GM19193 (cell line): ENCODE results near the gene EPB41L4B.

Experiments
- POLR2A ChIP-seq: IDR thresholded peaks from 4 replicates; pipeline ENCODE4 v1.6.1; 2011; ENCODE audit not compliant: insufficient read depth, insufficient read length; ENCODE audit errors: extremely low read depth

Gene EPB41L4B

DNA sequence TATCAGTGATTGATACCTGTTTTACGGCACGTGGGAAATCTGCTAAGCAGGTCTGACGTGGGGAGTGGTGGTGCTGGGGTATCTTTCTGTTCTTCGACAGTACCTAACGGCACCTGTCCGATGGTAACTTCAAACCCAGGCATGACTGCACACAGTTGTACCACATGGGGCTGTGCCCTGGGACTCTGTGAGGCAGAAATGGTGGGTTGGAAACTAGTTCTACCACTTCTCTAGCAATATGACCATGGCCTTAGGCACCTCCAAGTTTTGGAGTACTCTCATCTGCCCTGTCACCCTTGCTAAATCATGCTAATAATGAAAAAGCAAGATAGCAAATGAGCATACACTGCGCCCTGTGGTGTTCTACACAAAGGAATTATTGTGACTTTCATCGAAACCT is 30.9 kb downstream of the EPB41L4B start:
- no peak for TF ChIP-seq POLR2A

DNA sequence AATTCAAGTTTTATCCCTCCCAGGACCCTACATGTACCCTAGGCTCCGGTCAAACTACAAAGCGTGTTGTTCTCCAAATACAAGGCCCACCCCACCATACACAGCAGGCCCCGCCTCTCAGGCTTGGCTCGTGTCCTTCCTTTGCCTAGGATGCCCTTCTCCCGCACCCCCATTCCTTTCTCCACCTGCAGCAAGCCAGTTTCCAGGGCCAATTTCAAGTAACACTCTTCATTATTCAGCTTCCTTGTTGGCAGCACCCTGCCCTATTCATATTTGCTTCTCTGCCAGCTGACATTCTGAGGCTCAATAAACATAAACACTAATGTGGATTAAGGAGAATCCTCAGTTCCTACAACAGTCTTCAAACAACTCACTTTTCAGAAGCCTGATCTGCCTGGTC is 31.7 kb downstream of the EPB41L4B start:
- TF ChIP-seq POLR2A, result no peak

DNA sequence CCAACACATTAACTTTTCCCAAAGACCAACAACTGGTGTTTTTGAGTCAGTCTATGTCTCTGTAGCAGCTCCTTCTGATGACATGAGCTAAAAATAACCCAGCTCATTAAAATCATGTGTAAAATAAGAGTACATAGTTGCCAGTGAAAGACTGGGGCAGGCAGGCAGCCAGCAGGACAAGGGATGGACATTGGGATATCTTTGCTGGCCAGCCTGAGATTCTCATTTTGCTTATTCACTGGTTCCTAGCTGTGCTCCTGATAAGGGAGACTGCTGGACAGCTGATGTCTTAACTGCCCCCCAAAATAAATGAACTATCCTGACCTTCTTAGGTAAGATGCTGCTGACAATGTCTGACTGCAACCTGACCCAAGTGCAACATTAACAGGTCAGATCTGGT is 33.9 kb downstream of the EPB41L4B start:
- no peak for TF ChIP-seq POLR2A

DNA sequence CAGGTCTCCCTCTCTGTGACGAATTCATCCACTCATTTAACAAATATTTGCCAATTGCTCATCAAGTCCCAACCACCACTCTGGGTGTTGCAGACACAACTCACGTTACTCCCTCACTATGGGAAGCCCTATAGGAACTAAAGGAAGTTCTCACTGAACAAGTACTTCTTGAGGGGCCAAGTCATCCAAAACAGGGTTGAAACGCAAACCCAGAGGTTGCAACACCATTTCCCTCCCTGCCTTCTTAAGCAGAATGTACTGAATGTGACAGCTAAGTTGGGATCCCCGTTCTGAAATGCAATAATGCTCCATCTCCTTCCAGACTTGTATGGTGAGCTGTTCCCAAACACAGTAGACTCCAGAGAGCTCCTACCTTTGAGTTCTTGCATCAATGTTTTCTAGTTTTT is 34.3 kb downstream of the EPB41L4B start:
- no peak for TF ChIP-seq POLR2A

DNA sequence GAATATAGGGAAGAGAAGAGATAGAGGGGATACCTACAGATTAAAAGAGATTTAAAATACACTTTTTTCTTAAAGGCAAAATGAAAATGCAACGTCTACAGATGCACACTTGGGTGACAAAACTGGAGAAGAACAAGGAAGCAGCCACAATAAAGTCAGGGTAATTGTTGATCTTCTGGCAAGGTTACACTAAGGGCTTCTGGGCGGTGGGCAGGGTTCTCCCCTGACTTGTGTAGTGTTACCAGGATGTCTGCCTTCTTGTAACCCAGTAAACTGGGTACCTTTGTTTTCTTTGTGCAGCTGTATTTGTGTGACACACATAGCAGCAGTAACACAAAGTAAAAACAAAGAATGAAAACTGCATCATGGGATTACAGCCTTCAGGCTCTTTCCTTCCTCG is 37.8 kb downstream of the EPB41L4B start:
- TF ChIP-seq POLR2A, result no peak

DNA sequence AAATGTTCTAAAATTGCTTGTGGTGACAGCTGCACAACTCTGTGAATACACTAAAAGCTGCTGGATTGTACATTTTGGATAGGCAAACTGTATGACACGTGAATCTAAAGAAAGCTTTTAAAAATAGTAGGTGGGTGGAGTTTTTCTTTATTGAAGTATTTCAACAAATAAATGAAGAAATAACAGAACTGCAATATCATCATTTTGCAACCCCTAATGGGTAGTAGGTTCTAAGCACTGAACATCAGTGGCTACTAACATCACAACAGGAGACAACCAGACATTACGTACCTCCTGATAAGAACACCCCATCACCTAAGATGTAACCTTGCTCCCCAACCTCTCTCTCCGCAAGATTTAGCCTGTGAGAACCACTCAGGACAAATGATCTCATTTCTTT is 38.6 kb downstream of the EPB41L4B start:
- TF ChIP-seq POLR2A, result no peak

DNA sequence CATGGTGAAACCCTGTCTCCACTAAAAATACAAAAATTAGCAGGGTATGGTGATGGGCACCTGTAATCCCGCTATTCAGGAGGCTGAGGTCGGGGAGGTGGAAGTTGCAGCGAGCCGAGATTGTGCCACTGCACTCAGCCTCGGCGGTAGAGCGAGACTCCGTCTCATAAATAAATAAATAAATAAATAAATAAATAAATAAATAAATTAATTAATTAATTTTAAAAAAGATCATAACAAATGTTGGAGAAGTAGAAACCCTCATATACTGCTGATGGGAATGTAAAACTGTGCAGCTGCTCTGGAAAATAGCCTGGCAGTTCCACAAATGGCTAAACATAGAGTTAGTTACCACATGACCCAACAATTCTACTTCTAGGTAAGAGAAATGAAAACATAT is 39.3 kb downstream of the EPB41L4B start:
- no peak for TF ChIP-seq POLR2A

DNA sequence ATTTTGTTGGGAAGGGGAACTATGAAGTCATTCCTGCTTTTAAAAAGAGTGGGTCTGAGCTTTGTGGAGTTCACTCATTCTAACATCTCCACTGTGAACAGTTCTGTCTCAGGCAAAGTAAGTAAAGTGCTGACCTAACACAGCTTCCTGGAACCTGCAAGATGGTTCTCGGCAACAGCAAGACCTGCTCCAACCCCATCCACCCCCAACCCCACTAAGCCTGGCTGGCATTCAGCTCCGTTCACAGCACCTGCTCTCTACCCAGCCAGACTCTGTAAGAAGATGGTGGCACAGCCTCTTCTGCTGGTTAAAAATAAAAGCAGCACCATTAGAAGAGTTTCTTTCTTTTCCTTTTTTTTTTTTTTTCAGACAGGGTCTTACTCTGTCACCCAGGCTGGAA is 42.0 kb downstream of the EPB41L4B start:
- TF ChIP-seq POLR2A, result no peak

DNA sequence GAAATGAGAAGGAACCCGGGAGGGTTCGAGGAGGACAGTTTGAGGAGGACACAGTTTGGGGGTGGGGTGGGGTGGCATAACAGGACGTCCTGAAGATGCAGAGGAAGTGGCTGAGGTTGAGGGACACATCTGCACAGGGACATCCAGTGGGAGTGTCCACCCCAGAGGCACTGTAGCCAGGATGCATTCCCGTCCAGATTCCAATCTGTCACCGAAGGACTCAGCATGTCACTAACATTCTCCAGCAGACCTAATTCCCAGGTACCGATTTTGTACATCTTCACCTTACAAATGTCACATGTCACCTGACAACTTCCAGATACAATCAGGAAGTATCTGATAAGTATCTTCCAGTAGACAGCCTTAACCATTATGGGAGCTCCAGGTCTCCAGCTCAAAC is 42.6 kb downstream of the EPB41L4B start:
- no peak for TF ChIP-seq POLR2A

DNA sequence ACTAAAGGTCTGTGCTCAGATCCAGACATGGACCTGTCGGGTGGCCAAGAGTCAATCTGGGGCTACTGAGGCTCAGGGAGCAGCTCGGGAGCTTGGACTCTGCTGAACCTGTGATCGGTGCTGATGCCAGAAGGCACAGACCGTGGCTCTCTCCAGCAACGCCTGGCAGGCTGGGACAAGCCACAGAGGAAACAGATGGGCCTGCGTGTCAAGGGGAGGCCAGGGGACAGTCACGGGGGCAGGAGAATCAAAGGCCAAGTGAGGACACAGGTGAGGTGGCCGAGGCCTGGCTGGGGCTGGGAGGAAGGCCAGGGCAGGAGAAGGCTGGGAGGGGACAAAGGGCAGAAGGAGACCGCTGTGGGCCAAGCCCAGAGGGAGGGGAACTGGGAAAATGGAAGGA is 43.4 kb downstream of the EPB41L4B start:
- TF ChIP-seq POLR2A, result no peak

DNA sequence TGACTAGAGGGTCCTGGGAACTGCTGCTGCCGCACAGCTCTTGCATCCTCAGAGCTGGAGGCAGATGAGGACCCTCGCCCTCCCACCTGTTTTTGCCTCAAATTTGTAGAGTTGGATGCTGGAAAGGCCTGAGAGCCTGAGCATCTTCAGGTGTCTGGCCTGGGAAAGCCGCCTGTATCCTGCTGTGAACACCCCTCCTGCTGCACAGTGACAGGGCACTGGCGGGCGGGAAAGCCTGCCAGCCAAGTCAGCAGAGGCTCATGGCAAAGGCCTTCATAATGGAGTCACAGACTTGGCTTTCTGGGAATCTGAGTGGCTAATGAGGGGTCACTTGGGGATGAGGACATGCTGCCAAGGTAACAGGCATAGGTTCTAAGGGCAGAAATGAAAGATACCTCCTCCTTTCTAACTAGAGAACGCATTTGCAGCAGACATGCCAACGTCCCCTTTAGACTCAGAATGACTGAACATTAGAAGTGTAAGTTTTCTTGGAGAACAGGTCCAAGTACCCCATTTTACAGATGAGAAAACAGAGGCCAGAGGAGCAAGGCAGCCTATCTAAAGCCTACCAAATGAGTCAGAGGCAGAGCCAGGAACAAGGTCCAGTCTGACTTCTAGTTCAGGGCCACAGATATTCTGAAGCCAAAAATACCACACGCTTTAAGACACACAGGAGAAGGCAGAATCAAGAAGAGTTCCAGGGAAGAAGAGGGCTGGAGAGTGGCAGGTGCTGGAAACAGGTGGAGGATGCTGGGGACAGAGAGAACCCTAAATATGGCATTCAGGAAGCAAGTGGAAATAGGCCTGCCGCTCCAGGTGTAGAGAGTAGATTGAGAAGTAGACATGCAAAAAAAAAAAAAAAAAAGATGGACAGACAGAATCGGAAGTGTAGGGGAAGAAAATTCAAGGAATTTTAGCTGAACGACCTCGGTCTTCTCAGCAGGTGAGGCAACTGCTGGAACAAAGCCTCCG is 44.1 kb downstream of the EPB41L4B start:
- TF ChIP-seq POLR2A, result no peak

DNA sequence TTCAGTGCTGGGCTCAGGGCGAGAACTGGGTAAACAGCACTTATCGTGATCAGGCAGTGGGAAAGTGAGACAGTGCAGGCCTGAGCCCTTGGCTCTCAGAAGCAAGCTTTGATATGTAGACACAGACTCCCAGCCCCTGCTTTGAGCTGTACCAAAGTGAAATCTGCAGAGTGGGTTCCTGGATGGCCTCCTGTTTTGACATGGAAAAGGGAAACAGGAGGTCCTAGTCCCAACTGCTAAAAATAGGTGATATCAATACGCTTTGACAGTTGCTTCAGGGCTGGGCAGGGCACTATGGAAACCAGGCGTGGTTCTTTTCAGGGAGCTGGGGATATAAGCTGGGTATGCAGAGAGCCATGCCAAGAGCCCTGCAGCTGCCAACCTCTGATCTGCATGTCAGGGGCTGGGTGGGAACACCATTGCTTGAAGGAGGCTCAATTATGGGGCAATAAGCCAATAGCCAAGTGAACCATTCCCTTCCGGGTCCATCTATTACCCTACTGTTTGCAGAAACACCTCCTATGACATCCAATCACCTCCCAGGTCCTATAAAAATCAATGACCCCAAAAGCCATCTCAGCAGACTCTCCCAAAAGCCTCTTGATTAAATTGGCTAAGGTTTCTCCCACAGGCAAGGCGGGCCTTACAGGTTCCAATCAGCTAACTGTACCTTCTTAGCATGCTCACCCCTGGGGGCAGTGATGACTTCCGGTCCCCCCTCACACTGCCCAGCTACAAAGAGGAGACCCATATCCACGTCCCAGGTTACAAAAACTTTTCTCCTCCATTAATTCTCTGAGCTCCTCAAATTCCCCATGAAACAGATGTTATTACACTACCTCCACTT is 45.8 kb downstream of the EPB41L4B start:
- TF ChIP-seq POLR2A, result no peak

DNA sequence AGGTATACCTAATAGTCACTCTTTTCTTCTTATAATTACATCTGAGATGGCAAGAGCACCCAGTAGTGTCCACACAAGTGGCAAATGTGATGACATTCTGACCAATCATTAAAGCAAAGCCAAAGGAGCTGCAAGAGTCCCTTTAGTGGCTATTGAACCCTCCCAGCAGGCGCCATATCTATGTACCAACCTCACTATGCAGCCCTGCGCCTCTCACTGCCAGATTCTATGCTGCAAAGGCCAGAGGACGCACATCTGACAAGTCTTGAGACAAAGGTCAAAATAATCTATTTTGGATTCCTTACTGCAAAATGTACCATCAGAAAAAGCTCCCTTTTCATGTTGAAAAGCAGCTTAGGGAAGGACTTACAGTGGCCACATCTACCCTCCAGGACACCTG is 47.0 kb downstream of the EPB41L4B start:
- TF ChIP-seq POLR2A, result no peak

DNA sequence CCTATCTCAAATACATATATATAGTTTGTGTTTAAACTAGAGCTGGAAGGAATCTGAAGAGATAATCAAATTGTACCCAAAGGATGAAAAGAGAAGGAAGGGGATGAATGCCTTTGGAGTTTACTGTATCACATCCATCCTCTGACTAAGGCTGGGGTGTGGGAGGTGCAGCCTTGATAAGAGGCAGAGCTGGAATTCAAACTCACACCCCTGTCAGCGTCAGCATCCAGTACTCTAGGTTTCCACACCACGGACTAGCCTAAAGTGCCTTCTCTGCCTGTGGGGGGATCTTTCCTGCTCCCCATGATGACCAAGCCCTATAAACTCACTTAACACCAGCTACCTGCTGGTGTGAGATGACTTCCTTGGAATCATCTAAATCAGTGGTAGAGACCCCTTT is 48.1 kb downstream of the EPB41L4B start:
- TF ChIP-seq POLR2A, result no peak

DNA sequence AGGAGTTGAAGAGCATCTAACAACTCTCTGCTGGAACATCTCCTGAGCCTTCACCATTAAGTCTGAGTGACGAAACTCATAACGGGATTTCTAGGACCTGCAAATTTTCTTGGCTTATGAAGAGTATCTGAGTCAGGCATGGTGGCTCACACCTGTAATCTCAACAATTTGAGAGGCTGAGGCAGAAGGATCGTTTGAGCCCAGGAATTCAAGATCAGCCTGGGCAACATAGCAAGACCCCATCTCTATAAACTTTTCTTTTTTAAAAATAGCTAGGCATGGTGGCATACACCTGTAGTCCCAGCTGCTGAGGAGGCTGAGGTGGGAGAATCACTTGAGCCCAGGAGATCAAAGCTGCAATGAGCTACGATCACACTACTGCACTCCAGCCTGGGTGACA is 48.8 kb downstream of the EPB41L4B start:
- no peak for TF ChIP-seq POLR2A
